Body of pancreas (tissue), 4 donors: ENCODE measurements around the gene IL20RA.
"Not testable (repeated sequence)": the region's sequence is repeated elsewhere in the genome, so short reads cannot be mapped to it uniquely, and the experiment has no call there.

Experiments used
- CTCF ChIP-seq, 7 experiments: fragments of 450-650 bp in 4 of 7; fragments of 200-600 bp in 3 of 7; sonication (generic) in 3 of 7; IDR thresholded peaks; one replicate each; pipeline ENCODE4 v1.5.1; 2016 to 2019; ENCODE audit warnings: antibody characterized with exemption in 7 of 7
- POLR2A ChIP-seq, 3 donors: fragments of 450-650 bp; IDR thresholded peaks; one replicate each; pipeline ENCODE4 v1.6.1; 2016; ENCODE audit warnings: antibody characterized with exemption in 3 of 3, mild to moderate bottlenecking in 2 of 3

- TF ChIP-seq CTCF, POLR2A (IDR thresholded peaks at IDR 0.05): not testable (repeated sequence)
Observed at GRCh38 chr6:136973781-136974180, 71.0 kb downstream of the IL20RA start.
